Stimulated activated CD8-positive, alpha-beta memory T cell treated with anti-CD3 and anti-CD28 coated beads, Interleukin-2, amount 100 ng/mL, for 1 hour (primary cell): ENCODE data around the gene IL31.
A peak's percentile ranks its signal among the peaks of the same experiment; 100 is the strongest.

ENCODE experiments used
- DNase-seq, 2 donors: peaks; one replicate each; pipeline ENCODE4 v3.0.0-alpha.2; 2020; ENCODE audit warnings: low read depth in 2 of 2

The IL31 gene

GRCh38 chr12:122128481-122128880 lies 45.5 kb downstream of the IL31 start:
- no peak for DNase-seq

- DNase-seq: no peak
Measured at GRCh38 chr12:122127839-122128238, 46.2 kb downstream of the IL31 start.

- no peak for DNase-seq
Measured at GRCh38 chr12:122126713-122127597, 47.1 kb downstream of the IL31 start.

- no peak for DNase-seq
Measured at GRCh38 chr12:122126342-122126635, 47.7 kb downstream of the IL31 start.

GRCh38 chr12:122125452-122126341 lies 48.3 kb downstream of the IL31 start:
- DNase-seq: no peak

GRCh38 chr12:122124370-122124769 lies 49.7 kb downstream of the IL31 start:
- DNase-seq: no peak

GRCh38 chr12:122123761-122124145 lies 50.3 kb downstream of the IL31 start:
- DNase-seq: no peak

- peak; percentile 44 to 52 for DNase-seq
Measured at GRCh38 chr12:122123051-122123760, 50.8 kb downstream of the IL31 start.
